ENCODE measurements around the gene CCL24.

DNA sequence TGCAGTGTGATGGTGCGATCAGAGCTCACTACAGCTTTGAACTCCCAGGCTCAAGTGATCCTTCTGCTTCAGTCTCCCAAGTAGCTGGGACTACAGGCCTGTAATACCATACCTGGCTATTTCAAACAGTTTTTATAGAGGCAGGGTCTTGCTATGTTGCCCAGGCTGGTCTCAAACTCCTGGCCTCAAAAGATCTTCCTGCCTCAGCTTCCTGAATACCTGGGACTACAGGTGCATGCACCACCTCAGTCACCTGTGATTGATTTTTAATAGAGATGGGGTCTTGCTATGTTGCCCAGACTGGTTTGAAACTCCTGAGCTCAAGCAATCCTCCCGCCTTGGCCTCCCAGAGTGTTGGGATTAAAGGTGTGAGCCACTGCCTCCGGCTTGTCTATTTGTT lies 26.4 kb upstream of the CCL24 start:
- TF ChIP-seq, protein P1, sequence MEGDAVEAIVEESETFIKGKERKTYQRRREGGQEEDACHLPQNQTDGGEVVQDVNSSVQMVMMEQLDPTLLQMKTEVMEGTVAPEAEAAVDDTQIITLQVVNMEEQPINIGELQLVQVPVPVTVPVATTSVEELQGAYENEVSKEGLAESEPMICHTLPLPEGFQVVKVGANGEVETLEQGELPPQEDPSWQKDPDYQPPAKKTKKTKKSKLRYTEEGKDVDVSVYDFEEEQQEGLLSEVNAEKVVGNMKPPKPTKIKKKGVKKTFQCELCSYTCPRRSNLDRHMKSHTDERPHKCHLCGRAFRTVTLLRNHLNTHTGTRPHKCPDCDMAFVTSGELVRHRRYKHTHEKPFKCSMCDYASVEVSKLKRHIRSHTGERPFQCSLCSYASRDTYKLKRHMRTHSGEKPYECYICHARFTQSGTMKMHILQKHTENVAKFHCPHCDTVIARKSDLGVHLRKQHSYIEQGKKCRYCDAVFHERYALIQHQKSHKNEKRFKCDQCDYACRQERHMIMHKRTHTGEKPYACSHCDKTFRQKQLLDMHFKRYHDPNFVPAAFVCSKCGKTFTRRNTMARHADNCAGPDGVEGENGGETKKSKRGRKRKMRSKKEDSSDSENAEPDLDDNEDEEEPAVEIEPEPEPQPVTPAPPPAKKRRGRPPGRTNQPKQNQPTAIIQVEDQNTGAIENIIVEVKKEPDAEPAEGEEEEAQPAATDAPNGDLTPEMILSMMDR (IDR thresholded peaks at IDR 0.05), result no peak
- no peak for TF ChIP-seq POLR2AphosphoS5 (IDR thresholded peaks at IDR 0.05; ENCODE audit: low read depth, low read length)
